ENCODE data around the gene CACNB3.

Gene CACNB3

GRCh38 chr12:48786591-48787544 is 31.4 kb upstream of the CACNB3 start:
- no peak overlapping the region for H3K4me3 ChIP-seq (ENCODE audit: low read length)
- H2AFZ ChIP-seq (ENCODE audit: low read depth, low read length): no peak overlapping the region
- no peaks in the 10 kb centered on the region for H3K9me3 ChIP-seq (ENCODE audit: insufficient read depth, low read length)
- H3K4me1 ChIP-seq (ENCODE audit: low read length): peaks cover 13% of the 10 kb centered on the region
- H3K79me2 ChIP-seq (ENCODE audit: low read length): no peaks in the 10 kb centered on the region
- no peaks in the 10 kb centered on the region for H3K36me3 ChIP-seq (replicated peaks; ENCODE audit: low read depth, low read length)
- TF ChIP-seq CTCF (IDR thresholded peaks at IDR 0.05; ENCODE audit: low read depth, low read length) (no peak), EZH2phosphoT487 (IDR thresholded peaks at IDR 0.05; ENCODE audit: low read depth) (no peak)
- no peak overlapping the region for H3K4me2 ChIP-seq (ENCODE audit: low read length)
- H3K27ac ChIP-seq (ENCODE audit: low read length): no peak overlapping the region
- H3K9ac ChIP-seq (ENCODE audit: low read length): no peak overlapping the region
- H4K20me1 ChIP-seq (ENCODE audit: insufficient read depth, low read length): no peaks in the 10 kb centered on the region
- 0 out of 2 replicates have a peak, but pooled peaks cover 3% of the 10 kb centered on the region for H3K27me3 ChIP-seq (ENCODE audit: low read depth, low read length)

- Histone ChIP-seq H3K4me2 (ENCODE audit: low read length) (peak overlapping the region; percentile 85), H3K36me3 (replicated peaks; ENCODE audit: low read depth, low read length) (no peaks in the 10 kb centered on the region), H3K79me2 (ENCODE audit: low read length) (no peaks in the 10 kb centered on the region), H3K4me1 (ENCODE audit: low read length) (peaks cover 13% of the 10 kb centered on the region), H3K4me3 (ENCODE audit: low read length) (peak overlapping the region; percentile 97), H2AFZ (ENCODE audit: low read depth, low read length) (no peak overlapping the region), H3K27me3 (ENCODE audit: low read depth, low read length) (0 out of 2 replicates have a peak, but pooled peaks cover 3% of the 10 kb centered on the region), H3K9me3 (ENCODE audit: insufficient read depth, low read length) (no peaks in the 10 kb centered on the region), H3K27ac (ENCODE audit: low read length) (no peak overlapping the region), H4K20me1 (ENCODE audit: insufficient read depth, low read length) (no peaks in the 10 kb centered on the region), H3K9ac (ENCODE audit: low read length) (peak overlapping the region; percentile 61)
- TF ChIP-seq CTCF (IDR thresholded peaks at IDR 0.05; ENCODE audit: low read depth, low read length) (no peak), EZH2phosphoT487 (IDR thresholded peaks at IDR 0.05; ENCODE audit: low read depth) (no peak)
Observed at GRCh38 chr12:48787791-48788523, 30.3 kb upstream of the CACNB3 start.

GRCh38 chr12:48788524-48788853 is 29.8 kb upstream of the CACNB3 start:
- peak overlapping the region; percentile 85 for H3K4me2 ChIP-seq (ENCODE audit: low read length)
- peaks cover 13% of the 10 kb centered on the region for H3K4me1 ChIP-seq (ENCODE audit: low read length)
- no peak for TF ChIP-seq CTCF (IDR thresholded peaks at IDR 0.05; ENCODE audit: low read depth, low read length)
- no peak for TF ChIP-seq EZH2phosphoT487 (IDR thresholded peaks at IDR 0.05; ENCODE audit: low read depth)
- H3K36me3 ChIP-seq (replicated peaks; ENCODE audit: low read depth, low read length): no peaks in the 10 kb centered on the region
- H3K9me3 ChIP-seq (ENCODE audit: insufficient read depth, low read length): no peaks in the 10 kb centered on the region
- H3K4me3 ChIP-seq (ENCODE audit: low read length): peak overlapping the region; percentile 97
- H3K9ac ChIP-seq (ENCODE audit: low read length): peak overlapping the region; percentile 61
- H3K27ac ChIP-seq (ENCODE audit: low read length): no peak overlapping the region
- peak overlapping the region; percentile 31; the same call in 1 of the 2 replicates for H2AFZ ChIP-seq (ENCODE audit: low read depth, low read length)
- 0 out of 2 replicates have a peak, but pooled peaks cover 3% of the 10 kb centered on the region for H3K27me3 ChIP-seq (ENCODE audit: low read depth, low read length)
- H3K79me2 ChIP-seq (ENCODE audit: low read length): no peaks in the 10 kb centered on the region
- no peaks in the 10 kb centered on the region for H4K20me1 ChIP-seq (ENCODE audit: insufficient read depth, low read length)

Data from OCI-LY3 (cell line).